Heart right ventricle (tissue), 16 donors: ENCODE results near the gene CHCHD3. TPM values are rescaled to one million over a fixed set of nuclear protein-coding genes. Genes with fewer than 3 reads are reported as not detected.

Experiments
- ATAC-seq, 8 donors: fragments of 200-7000 bp; cut with Tn5 transposase; one replicate each; pipeline ENCODE4 v1.9.1; 2020; ENCODE audit warnings: mild to moderate bottlenecking in 8 of 8, moderate library complexity in 8 of 8, moderate number of reproducible peaks in 1 of 8
- DNase-seq, 2 donors: peaks; one replicate each; pipeline ENCODE4 v3.0.0-alpha.2; 2020
- H3K27ac ChIP-seq, 10 donors: fragments of 200-600 bp; sonication (generic) in 2 of 10; one replicate each; pipeline versions ENCODE4 v1.5.0 to v1.8.0; 2020 to 2022; ENCODE audit warnings: mild to moderate bottlenecking in 3 of 10
- H3K27me3 ChIP-seq, 7 donors: fragments of 200-600 bp; one replicate each; pipeline ENCODE4 v1.8.0; 2021 to 2022; ENCODE audit warnings: mild to moderate bottlenecking in 2 of 7
- H3K36me3 ChIP-seq, 9 donors: fragments of 200-600 bp; sonication (generic) in 1 of 9; one replicate each; pipeline versions ENCODE4 v1.5.0 to v1.8.0; 2020 to 2022; ENCODE audit warnings: mild to moderate bottlenecking in 2 of 9
- H3K4me1 ChIP-seq, 9 donors: fragments of 200-600 bp; sonication (generic) in 1 of 9; one replicate each; pipeline versions ENCODE4 v1.5.0 to v1.8.0; 2020 to 2022; ENCODE audit warnings: mild to moderate bottlenecking in 4 of 9
- H3K4me3 ChIP-seq, 10 donors: fragments of 200-600 bp; sonication (generic) in 2 of 10; one replicate each; pipeline versions ENCODE4 v1.5.0 to v1.8.0; 2020 to 2022; ENCODE audit warnings: mild to moderate bottlenecking in 7 of 10, moderate library complexity in 2 of 10
- H3K9me3 ChIP-seq, 11 donors: fragments of 200-600 bp in 10 of 11; sonication (generic) in 2 of 11; one replicate each; pipeline versions ENCODE4 v1.5.0 to v1.8.0; 2013 to 2022; ENCODE audit warnings: mild to moderate bottlenecking in 2 of 11, control low read depth in 1 of 11, moderate library complexity in 1 of 11
- WGBS, 2 donors: extraction: QIAGEN DNeasy Blood & Tissue Kit; methylation state at CpG; one replicate each; pipeline ENCODE4 v1.1.7; 2013; ENCODE audit warnings: inconsistent platforms in 1 of 2; 5-methylcytosine and 5-hydroxymethylcytosine counted together
- intact Hi-C, 10 donors: fragments of 100-400 bp; cut with DNase I; formaldehyde crosslinking; loops; one replicate each; pipeline versions ENCODE4 v1.11.1 to v1.14.2; 2022
- polyA plus RNA-seq, 2 donors: library from polyadenylated mRNA; stranded (reverse); fragments of 200-250 nt; gene quantifications; one replicate each; pipeline ENCODE4 v1.2.3, GENCODE V29; 2013
- total RNA-seq, 10 donors: library from RNA; stranded (reverse); fragmentation: NEBNext Ultra II Directional in 3 of 10; extraction: Animal tissue kit (Norgen Biotek cat#: 25700) in 3 of 10; gene quantifications; one replicate each; pipeline versions ENCODE4 v1.2.1 to v1.2.4, GENCODE V29; 2021 to 2023
- TF ChIP-seq, protein P1 (sequence below), 9 donors: fragments of 200-600 bp; sonication (generic) in 2 of 9; IDR thresholded peaks; one replicate each; pipeline versions ENCODE4 v1.5.0 to v1.8.0; 2021 to 2022; ENCODE audit warnings: antibody characterized with exemption in 9 of 9, mild to moderate bottlenecking in 5 of 9, moderate library complexity in 1 of 9
- donor health status: Arrhythmogenic right ventricular cardiomyopathy.
- donor health status: ischemic (EF 13 %, LVEDD 7.1; RV severe dilation, severe dysfunction).
- donor health status: healthy with polysubstance abuse.
- donor health status: DM: no; HTN: yes; CAD: no.
- donor health status: DM: no; HTN: no; CAD: no.
- donor health status: ischemic (EF 25% LVEDD 6.9; RV normal size, moderate dysfunction).
- donor health status: ischemic (EF 25% LVEDD 5.7; RV mildly dilated, moderate dysfunction).
- donor health status: healthy.
- donor health status: DM: yes; HTN: yes; CAD: no.
- donor health status: Ischemic cardiomyopathy.
- donor health status: ischemic (EF 35%, LVEDD 5.7; RV mildly dilated, moderate dysfunction).
- donor health status: nonischemic (EF 11% LVEDD 7.7; RV severe dilation, severe dysfunction).
- donor health status: DM: yes; HTN: yes; CAD: no.
- donor health status: PGD.
- donor health status: ischemic (EF 29% LVEDD 5.4; RV normal size, mild dysfunction).
- donor health status: nonischemic (EF 23%, LVEDD 6.1; RV moderate dilation, normal function).

Gene CHCHD3
- total and polyA plus RNA-seq, 12 donors: 42.6 to 215 (median 185) TPM

DNA sequence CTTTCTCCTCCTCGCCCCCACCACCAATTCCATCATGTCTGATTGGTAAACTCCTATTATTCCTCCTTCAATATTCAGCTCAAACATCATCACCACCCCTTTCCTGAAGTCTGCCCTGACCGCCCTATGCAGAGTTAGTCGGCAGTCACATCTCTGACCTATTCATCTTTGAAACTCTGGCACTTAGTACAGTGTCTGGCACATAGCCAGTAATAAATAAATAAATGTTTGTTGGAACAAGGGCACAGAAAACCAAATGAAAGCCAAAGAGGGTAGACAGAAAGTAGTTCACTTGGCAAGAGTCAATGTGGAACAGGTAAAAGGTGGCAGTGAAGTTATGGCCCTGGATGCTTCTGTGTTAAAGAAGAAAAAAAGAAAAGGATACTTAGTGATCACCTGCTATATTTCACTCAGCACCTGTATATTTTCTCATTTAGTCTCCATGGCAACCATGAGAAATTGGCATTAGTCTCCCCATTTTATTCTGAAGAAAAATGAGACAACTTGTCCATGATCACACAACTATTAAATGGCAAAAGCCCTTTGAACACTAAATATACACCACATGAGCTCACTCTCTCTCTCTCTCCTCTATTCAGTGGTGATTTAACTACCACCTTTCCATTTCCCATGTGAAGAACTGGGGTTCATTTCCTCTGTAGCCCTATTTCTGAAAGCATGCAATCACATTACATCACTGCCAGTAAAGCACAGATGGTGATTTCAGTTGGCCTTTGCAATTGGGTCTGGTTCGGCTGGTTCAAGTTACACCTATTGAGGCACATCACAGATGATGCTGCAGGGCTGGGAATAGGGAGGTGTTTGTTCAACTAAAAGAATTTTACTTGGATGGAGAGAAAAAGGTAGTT lies 25.3 kb downstream of the CHCHD3 start:
- intact Hi-C loops: no loop called here
- TF ChIP-seq, protein P1, sequence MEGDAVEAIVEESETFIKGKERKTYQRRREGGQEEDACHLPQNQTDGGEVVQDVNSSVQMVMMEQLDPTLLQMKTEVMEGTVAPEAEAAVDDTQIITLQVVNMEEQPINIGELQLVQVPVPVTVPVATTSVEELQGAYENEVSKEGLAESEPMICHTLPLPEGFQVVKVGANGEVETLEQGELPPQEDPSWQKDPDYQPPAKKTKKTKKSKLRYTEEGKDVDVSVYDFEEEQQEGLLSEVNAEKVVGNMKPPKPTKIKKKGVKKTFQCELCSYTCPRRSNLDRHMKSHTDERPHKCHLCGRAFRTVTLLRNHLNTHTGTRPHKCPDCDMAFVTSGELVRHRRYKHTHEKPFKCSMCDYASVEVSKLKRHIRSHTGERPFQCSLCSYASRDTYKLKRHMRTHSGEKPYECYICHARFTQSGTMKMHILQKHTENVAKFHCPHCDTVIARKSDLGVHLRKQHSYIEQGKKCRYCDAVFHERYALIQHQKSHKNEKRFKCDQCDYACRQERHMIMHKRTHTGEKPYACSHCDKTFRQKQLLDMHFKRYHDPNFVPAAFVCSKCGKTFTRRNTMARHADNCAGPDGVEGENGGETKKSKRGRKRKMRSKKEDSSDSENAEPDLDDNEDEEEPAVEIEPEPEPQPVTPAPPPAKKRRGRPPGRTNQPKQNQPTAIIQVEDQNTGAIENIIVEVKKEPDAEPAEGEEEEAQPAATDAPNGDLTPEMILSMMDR (IDR thresholded peaks at IDR 0.05): no peak
- H3K27me3 ChIP-seq: no peaks in the 10 kb centered on the region
- H3K4me3 ChIP-seq: no peak overlapping the region
- peaks cover 10 to 78% (median 44%) of the 10 kb centered on the region in 9 donors for H3K4me1 ChIP-seq
- ATAC-seq: no peak
- no peak for DNase-seq
- WGBS, 2 donors: 76 to 81% methylated on average over 4 of the region's 4 CpGs
- no peaks in the 10 kb centered on the region for H3K36me3 ChIP-seq
- H3K27ac ChIP-seq: no peak overlapping the region
- no peaks in the 10 kb centered on the region for H3K9me3 ChIP-seq

DNA sequence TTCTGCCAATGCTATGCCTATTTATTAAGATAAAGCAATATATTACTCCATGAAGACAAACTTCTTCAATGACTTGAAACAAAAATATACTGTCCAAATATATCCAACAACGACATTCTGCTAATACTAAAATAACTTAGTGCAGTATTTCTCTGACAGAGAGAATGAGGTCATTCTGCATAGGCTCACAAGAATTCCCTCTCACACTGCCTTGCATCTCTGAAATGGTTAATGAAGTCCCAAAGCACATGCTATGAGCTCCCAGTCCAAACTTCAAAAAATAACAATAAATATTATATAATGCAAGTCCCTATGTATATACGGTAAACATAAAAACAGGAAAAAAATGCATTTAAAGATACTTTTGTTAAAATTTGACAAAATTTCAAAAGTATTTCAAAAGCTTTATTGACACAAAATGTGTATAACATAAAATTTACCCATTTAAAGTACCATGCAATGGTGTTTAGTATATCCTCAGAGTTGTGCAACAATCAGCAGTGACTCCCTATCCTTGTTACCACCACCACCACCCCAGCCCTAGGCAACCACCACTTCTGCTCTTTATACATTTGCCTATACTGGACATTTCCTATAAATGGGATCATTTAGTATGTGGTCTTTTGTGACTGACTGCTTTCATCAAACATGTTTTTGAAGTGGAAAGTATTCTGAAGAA lies 27.6 kb downstream of the CHCHD3 start:
- WGBS, 2 donors: 42 to 53% methylated on average over 2 of the region's 2 CpGs
- Histone ChIP-seq H3K4me3 (no peak overlapping the region), H3K36me3 (no peaks in the 10 kb centered on the region), H3K9me3 (no peaks in the 10 kb centered on the region), H3K27me3 (no peaks in the 10 kb centered on the region), H3K4me1 (peaks cover 10 to 78% (median 41%) of the 10 kb centered on the region in 9 donors), H3K27ac (peak overlapping the region in 6 of 10 donors; percentile 51 to 82 (median 78))
- intact Hi-C loops: loop anchor here in 1 of 10 donors (5.0 kb wide), 1 partner anchor 467 kb away; no protein-coding TSS in a partner anchor
- DNase-seq (no peak), ATAC-seq (no peak)
- TF ChIP-seq, protein P1 (IDR thresholded peaks at IDR 0.05): no peak

GRCh38 chr7:133053321-133053891 lies 28.5 kb downstream of the CHCHD3 start:
- ATAC-seq: peak; percentile 73 to 94 (median 88)
- Histone ChIP-seq H3K27ac (peak overlapping the region in 7 of 10 donors; percentile 51 to 82 (median 78)), H3K27me3 (no peaks in the 10 kb centered on the region), H3K36me3 (no peaks in the 10 kb centered on the region), H3K4me3 (no peak overlapping the region), H3K9me3 (no peaks in the 10 kb centered on the region), H3K4me1 (peaks cover 10 to 82% (median 41%) of the 10 kb centered on the region in 9 donors)
- peak in 1 of 2 donors; percentile 65 for DNase-seq
- 21 to 37% methylated on average over 4 of the region's 4 CpGs for WGBS, 2 donors
- TF ChIP-seq, protein P1 (IDR thresholded peaks at IDR 0.05): no peak
- intact Hi-C loops: loop anchor here in 1 of 10 donors (5.0 kb wide), 1 partner anchor 466 kb away; no protein-coding TSS in a partner anchor

- peak in 4 of 8 donors; percentile 6 to 25 (median 9) for ATAC-seq
- H3K27ac ChIP-seq: peak overlapping the region in 7 of 10 donors; percentile 51 to 82 (median 78)
- peaks cover 10 to 82% (median 41%) of the 10 kb centered on the region in 9 donors for H3K4me1 ChIP-seq
- TF ChIP-seq, protein P1 (IDR thresholded peaks at IDR 0.05): no peak
- intact Hi-C loops: loop anchor here in 1 of 10 donors (5.0 kb wide), 1 partner anchor 466 kb away; no protein-coding TSS in a partner anchor
- H3K36me3 ChIP-seq: no peaks in the 10 kb centered on the region
- H3K4me3 ChIP-seq: no peak overlapping the region
- WGBS, 2 donors: 54 to 62% methylated on average over 2 of the region's 2 CpGs
- DNase-seq: no peak
- H3K27me3 ChIP-seq: no peaks in the 10 kb centered on the region
- H3K9me3 ChIP-seq: no peaks in the 10 kb centered on the region
Observed at GRCh38 chr7:133052826-133053225, 29.1 kb downstream of the CHCHD3 start.
